Right lobe of liver (tissue), 6 donors: ENCODE results near the gene TMEM202. TPM values are rescaled to one million over a fixed set of nuclear protein-coding genes. Genes with fewer than 3 reads are reported as not detected.

Experiments
- ATAC-seq, 4 donors: fragments of 200-7000 bp; cut with Tn5 transposase; one replicate each; pipeline ENCODE4 v1.9.1; 2020; ENCODE audit warnings: mild to moderate bottlenecking in 4 of 4, moderate library complexity in 4 of 4
- DNase-seq, 3 donors: peaks; one replicate each; pipeline ENCODE4 v3.0.0-alpha.2; 2020
- H3K27ac ChIP-seq, 3 donors: fragments of 200-600 bp; one replicate each; pipeline ENCODE4 v1.8.0; 2022
- H3K27me3 ChIP-seq, 2 donors: fragments of 200-600 bp; one replicate each; pipeline ENCODE4 v1.8.0; 2022
- H3K36me3 ChIP-seq, 4 donors: fragments of 200-600 bp; sonication (generic) in 1 of 4; one replicate each; pipeline versions ENCODE4 v1.5.1 to v1.8.0; 2017 to 2022; ENCODE audit warnings: control low read depth in 1 of 4
- H3K4me1 ChIP-seq, 4 donors: fragments of 200-600 bp; sonication (generic) in 1 of 4; one replicate each; pipeline versions ENCODE4 v1.5.1 to v1.8.0; 2017 to 2022; ENCODE audit warnings: control low read depth in 1 of 4
- H3K4me3 ChIP-seq, 3 donors: fragments of 200-600 bp; one replicate each; pipeline ENCODE4 v1.8.0; 2022
- H3K9me3 ChIP-seq, 4 donors: fragments of 200-600 bp; sonication (generic) in 1 of 4; one replicate each; pipeline versions ENCODE4 v1.5.1 to v1.8.0; 2017 to 2022; ENCODE audit warnings: control low read depth in 1 of 4
- POLR2A ChIP-seq: fragments of 450-650 bp; IDR thresholded peaks from one replicate; pipeline ENCODE4 v1.6.1; 2017; ENCODE audit warnings: antibody characterized with exemption, mild to moderate bottlenecking
- WGBS: methylation state at CpG from one replicate; pipeline ENCODE4 v1.1.6; 2018; ENCODE audit warnings: low coverage, low lambda C conversion rate; ENCODE audit not compliant: insufficient coverage; ENCODE audit errors: missing lambda C conversion rate; 5-methylcytosine and 5-hydroxymethylcytosine counted together
- intact Hi-C, 2 donors: fragments of 100-400 bp; cut with DNase I; formaldehyde crosslinking; loops; one replicate each; pipeline versions ENCODE4 v1.11.2 to v1.14.1; 2022
- long read RNA-seq: library from polyadenylated mRNA; unstranded; transcript quantifications from one replicate; pipeline ENCODE4 v2.0.0, GENCODE V29; 2019
- total RNA-seq, 6 experiments: library from RNA; depleted of rRNA in 2 of 6; stranded (reverse); fragments of >200 nt in 2 of 6; fragmentation: NEBNext Ultra II Directional in 3 of 6; extraction: Animal tissue kit (Norgen Biotek cat#: 25700) in 3 of 6; gene quantifications; one replicate each; pipeline versions ENCODE4 v1.1.0 to v1.2.4, GENCODE V29; 2016 to 2023
- TF ChIP-seq, protein P1 (sequence below), 4 donors: fragments of 200-600 bp in 3 of 4; fragments of 450-650 bp in 1 of 4; IDR thresholded peaks; one replicate each; pipeline versions ENCODE4 v1.5.1 to v1.8.0; 2016 to 2022; ENCODE audit warnings: antibody characterized with exemption in 4 of 4, mild to moderate bottlenecking in 2 of 4
- donor health status: DM: no; HTN: yes; CAD: no.
- donor health status: DM: no; HTN: no; CAD: no.
- donor health status: DM: no; HTN: no; CAD: no.
- donor health status: DM: no; HTN: yes; CAD: no.
- donor health status: DM: no; HTN: yes; CAD: no.

Gene TMEM202
- total RNA-seq = not detected
- long read RNA-seq = 0 reads

- H3K4me1 ChIP-seq = no peaks in the 10 kb centered on the region
- 53% methylated on average over 3 of the region's 4 CpGs for WGBS
- DNase-seq = no peak
- TF ChIP-seq, protein P1, sequence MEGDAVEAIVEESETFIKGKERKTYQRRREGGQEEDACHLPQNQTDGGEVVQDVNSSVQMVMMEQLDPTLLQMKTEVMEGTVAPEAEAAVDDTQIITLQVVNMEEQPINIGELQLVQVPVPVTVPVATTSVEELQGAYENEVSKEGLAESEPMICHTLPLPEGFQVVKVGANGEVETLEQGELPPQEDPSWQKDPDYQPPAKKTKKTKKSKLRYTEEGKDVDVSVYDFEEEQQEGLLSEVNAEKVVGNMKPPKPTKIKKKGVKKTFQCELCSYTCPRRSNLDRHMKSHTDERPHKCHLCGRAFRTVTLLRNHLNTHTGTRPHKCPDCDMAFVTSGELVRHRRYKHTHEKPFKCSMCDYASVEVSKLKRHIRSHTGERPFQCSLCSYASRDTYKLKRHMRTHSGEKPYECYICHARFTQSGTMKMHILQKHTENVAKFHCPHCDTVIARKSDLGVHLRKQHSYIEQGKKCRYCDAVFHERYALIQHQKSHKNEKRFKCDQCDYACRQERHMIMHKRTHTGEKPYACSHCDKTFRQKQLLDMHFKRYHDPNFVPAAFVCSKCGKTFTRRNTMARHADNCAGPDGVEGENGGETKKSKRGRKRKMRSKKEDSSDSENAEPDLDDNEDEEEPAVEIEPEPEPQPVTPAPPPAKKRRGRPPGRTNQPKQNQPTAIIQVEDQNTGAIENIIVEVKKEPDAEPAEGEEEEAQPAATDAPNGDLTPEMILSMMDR (IDR thresholded peaks at IDR 0.05) = no peak
- TF ChIP-seq POLR2A = no peak
- intact Hi-C loops = no loop called here
- H3K4me3 ChIP-seq = no peak within 1 kb of the TSS
- H3K27ac ChIP-seq = no peak within 1 kb of the TSS
- no peaks in the 10 kb centered on the region for H3K9me3 ChIP-seq
- no peak for ATAC-seq
- H3K27me3 ChIP-seq = no peaks in the 10 kb centered on the region
- H3K36me3 ChIP-seq = no peaks in the 10 kb centered on the region
Measured at GRCh38 chr15:72397796-72398588, at the start of gene TMEM202. TSS of gene TMEM202 (plus strand) at chr15:72398305. CDS start at chr15:72398327, 22 bp downstream.

- intact Hi-C loops = no loop called here
- 88% methylated on average over 1 of the region's 2 CpGs for WGBS
- Histone ChIP-seq H3K27me3 (no peaks in the 10 kb centered on the region), H3K4me1 (no peaks in the 10 kb centered on the region), H3K4me3 (no peak overlapping the region), H3K36me3 (peaks cover 0 to 78% (median 27%) of the 10 kb centered on the region in 4 donors), H3K9me3 (no peaks in the 10 kb centered on the region), H3K27ac (no peak overlapping the region)
- TF ChIP-seq, protein P1 (IDR thresholded peaks at IDR 0.05) = no peak
- no peak for TF ChIP-seq POLR2A
- no peak for ATAC-seq
- DNase-seq = no peak
Measured at GRCh38 chr15:72353266-72353665, 44.8 kb upstream of the TMEM202 start.

- peaks cover 0 to 67% (median 22%) of the 10 kb centered on the region in 4 donors for H3K36me3 ChIP-seq
- TF ChIP-seq, protein P1 (IDR thresholded peaks at IDR 0.05) = no peak
- no peak for TF ChIP-seq POLR2A
- intact Hi-C loops = no loop called here
- no peak overlapping the region for H3K4me3 ChIP-seq
- 100% methylated on average over 1 of the region's 1 CpG for WGBS
- DNase-seq = no peak
- no peak for ATAC-seq
- H3K9me3 ChIP-seq = no peaks in the 10 kb centered on the region
- no peaks in the 10 kb centered on the region for H3K27me3 ChIP-seq
- H3K27ac ChIP-seq = no peak overlapping the region
- H3K4me1 ChIP-seq = no peaks in the 10 kb centered on the region
Measured at GRCh38 chr15:72354496-72354895, 43.6 kb upstream of the TMEM202 start.

DNA sequence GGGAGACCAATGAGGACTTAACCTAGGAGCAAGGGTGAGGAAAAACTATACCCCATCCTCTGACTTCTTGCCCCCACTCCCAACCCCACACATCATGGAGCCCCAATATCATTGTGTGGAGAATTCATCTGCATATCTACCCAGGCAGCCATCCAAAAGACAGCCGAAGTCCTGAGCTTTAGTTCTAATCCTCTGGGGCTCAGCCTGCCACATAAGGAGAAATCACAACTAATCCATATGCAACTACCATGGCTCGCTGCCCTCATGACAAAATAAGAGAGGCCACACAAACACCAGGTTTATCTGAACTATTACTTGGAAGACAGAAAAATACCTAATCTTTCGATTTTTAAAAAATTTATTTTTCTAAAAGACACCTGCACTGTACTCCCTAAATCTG, 40.0 kb upstream of the TMEM202 start:
- H3K36me3 ChIP-seq = peaks cover 0 to 33% (median 6%) of the 10 kb centered on the region in 4 donors
- 91% methylated on average over 3 of the region's 3 CpGs for WGBS
- no peaks in the 10 kb centered on the region for H3K4me1 ChIP-seq
- ATAC-seq (no peak), DNase-seq (no peak)
- no peak for TF ChIP-seq POLR2A
- TF ChIP-seq, protein P1 (IDR thresholded peaks at IDR 0.05) = no peak
- no peak overlapping the region for H3K4me3 ChIP-seq
- no peak overlapping the region for H3K27ac ChIP-seq
- no peaks in the 10 kb centered on the region for H3K9me3 ChIP-seq
- intact Hi-C loops = no loop called here
- H3K27me3 ChIP-seq = no peaks in the 10 kb centered on the region
